ENCODE measurements around the gene NPDC1. TPM values are rescaled to one million over a fixed set of nuclear protein-coding genes. Genes with fewer than 3 reads are reported as not detected.
A peak's percentile ranks its signal among the peaks of the same experiment; 100 is the strongest.

The NPDC1 gene
- total RNA-seq, 1 experiment from 2014 or later = 89.8 TPM

- BruUV-seq (replicated peaks) = no TSS peak
- no peaks in the 10 kb centered on the region for H3K9me2 ChIP-seq (ENCODE audit: insufficient read depth)
- no peaks in the 10 kb centered on the region for H3K79me2 ChIP-seq (ENCODE audit: low read depth)
- H3K36me3 ChIP-seq (ENCODE audit: low read depth) = no peaks in the 10 kb centered on the region
- H3K27ac ChIP-seq = no peak within 1 kb of the TSS
- no peaks in the 10 kb centered on the region for H3K27me3 ChIP-seq (ENCODE audit: insufficient read depth, low read depth)
- no peaks in the 10 kb centered on the region for H4K20me1 ChIP-seq (ENCODE audit: insufficient read depth)
- DNase-seq = peak in 1 of 2 experiments; percentile 51
- CTCF ChIA-PET = interaction anchor here (0.6 to 1.3 kb wide), 3 partner anchors 49 to 237 kb away, joined by 4 to 9 read pairs (median 4); no protein-coding TSS in a partner anchor
- H3F3A ChIP-seq (ENCODE audit: insufficient read depth, low read depth) = 0 out of 2 replicates have a peak, but pooled peaks cover 4% of the 10 kb centered on the region
- H3K9me3 ChIP-seq (ENCODE audit: insufficient read depth, low read depth) = no peaks in the 10 kb centered on the region
- intact Hi-C loops (cut with micrococcal nuclease; ENCODE audit: unreplicated experiment) = loop anchor here (5.0 kb wide), 1 partner anchor 180 kb away; the partner anchor contains the start of gene PHPT1
- peak within 1 kb of the TSS; percentile 84 for H2AFZ ChIP-seq
- no peak for TF ChIP-seq CTCF (conservative IDR thresholded peaks at IDR 0.05)
- no peak for TF ChIP-seq EZH2 (IDR thresholded peaks at IDR 0.05; ENCODE audit: low read depth)
- peak within 1 kb of the TSS; percentile 97 for H3K4me2 ChIP-seq
- H3K4me3 ChIP-seq = peak within 1 kb of the TSS; percentile 57
- POLR2A ChIA-PET (ENCODE audit: unreplicated experiment) = no interaction called here
- H3K4me1 ChIP-seq (replicated peaks; ENCODE audit: insufficient read depth) = peaks cover 8% of the 10 kb centered on the region; the same call in 1 of the 2 replicates
These were observed 18.4 kb downstream of the NPDC1 start, which contains the start of gene ABCA2 for GRCh38 chr9:137027369-137028262. Gene ABCA2 (minus strand): TSS chr9:137028237. CDS start chr9:137028140, 97 bp downstream.

GRCh38 chr9:137026828-137027227 is 19.1 kb downstream of the NPDC1 start:
- ChIA-PET POLR2A (ENCODE audit: unreplicated experiment) (no interaction called here), CTCF (interaction anchor here (0.6 to 1.1 kb wide), 3 partner anchors 48 to 207 kb away, joined by 4 to 9 read pairs (median 5); no protein-coding TSS in a partner anchor)
- Histone ChIP-seq H3K36me3 (ENCODE audit: low read depth) (no peaks in the 10 kb centered on the region), H3K4me3 (peak overlapping the region; percentile 54; the same call in 1 of the 2 replicates), H3K4me2 (peak overlapping the region; percentile 81), H3F3A (ENCODE audit: insufficient read depth, low read depth) (0 out of 2 replicates have a peak, but pooled peaks cover 4% of the 10 kb centered on the region), H3K79me2 (ENCODE audit: low read depth) (no peaks in the 10 kb centered on the region), H3K27ac (no peak overlapping the region), H2AFZ (no peak overlapping the region), H3K9me2 (ENCODE audit: insufficient read depth) (no peaks in the 10 kb centered on the region), H3K9me3 (ENCODE audit: insufficient read depth, low read depth) (no peaks in the 10 kb centered on the region), H3K27me3 (ENCODE audit: insufficient read depth, low read depth) (no peaks in the 10 kb centered on the region), H4K20me1 (ENCODE audit: insufficient read depth) (no peaks in the 10 kb centered on the region), H3K4me1 (replicated peaks; ENCODE audit: insufficient read depth) (peaks cover 8% of the 10 kb centered on the region; the same call in 1 of the 2 replicates)
- no peak for DNase-seq
- TF ChIP-seq CTCF (conservative IDR thresholded peaks at IDR 0.05) = no peak
- no peak for TF ChIP-seq EZH2 (IDR thresholded peaks at IDR 0.05; ENCODE audit: low read depth)
- intact Hi-C loops (cut with micrococcal nuclease; ENCODE audit: unreplicated experiment) = loop anchor here (5.0 kb wide), 1 partner anchor 180 kb away; the partner anchor contains the start of gene PHPT1
- BruUV-seq (replicated peaks) = TSS peak; percentile 39

DNA sequence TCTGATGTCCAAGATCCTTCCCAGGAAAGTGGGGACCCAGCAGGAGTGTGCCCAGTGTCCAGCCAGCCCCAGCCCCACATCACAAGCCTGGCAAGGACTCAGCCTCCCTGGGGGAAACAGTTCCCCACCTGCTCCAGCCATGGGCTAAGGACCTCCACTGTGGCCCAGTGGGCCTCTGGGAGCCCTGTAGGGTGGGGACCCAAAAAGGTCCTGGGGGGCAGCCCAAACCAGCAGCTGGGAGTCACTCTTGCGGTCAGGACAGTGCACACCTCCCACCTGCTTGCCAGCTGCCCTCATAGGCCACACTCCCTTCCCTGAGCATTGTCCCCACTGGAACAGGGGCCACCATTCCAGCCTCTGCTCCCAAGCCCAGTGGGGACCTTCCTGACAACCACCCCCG is 19.6 kb downstream of the NPDC1 start:
- Histone ChIP-seq H3K27me3 (ENCODE audit: insufficient read depth, low read depth) (no peaks in the 10 kb centered on the region), H3K79me2 (ENCODE audit: low read depth) (no peaks in the 10 kb centered on the region), H3K9me3 (ENCODE audit: insufficient read depth, low read depth) (no peaks in the 10 kb centered on the region), H3K36me3 (ENCODE audit: low read depth) (no peaks in the 10 kb centered on the region), H3K9me2 (ENCODE audit: insufficient read depth) (no peaks in the 10 kb centered on the region), H3K4me1 (replicated peaks; ENCODE audit: insufficient read depth) (peaks cover 8% of the 10 kb centered on the region; the same call in 1 of the 2 replicates), H2AFZ (no peak overlapping the region), H3F3A (ENCODE audit: insufficient read depth, low read depth) (peaks cover 8% of the 10 kb centered on the region; the same call in 1 of the 2 replicates), H3K27ac (no peak overlapping the region), H3K4me3 (no peak overlapping the region), H3K4me2 (peak overlapping the region; percentile 81), H4K20me1 (ENCODE audit: insufficient read depth) (no peaks in the 10 kb centered on the region; the same call in 1 of the 2 replicates)
- no TSS peak for BruUV-seq (replicated peaks)
- CTCF ChIA-PET = interaction anchor here (0.6 to 1.1 kb wide), 5 partner anchors 9 to 570 kb away, joined by 3 to 15 read pairs (median 5); no protein-coding TSS in a partner anchor
- POLR2A ChIA-PET (ENCODE audit: unreplicated experiment) = no interaction called here
- no peak for TF ChIP-seq CTCF (conservative IDR thresholded peaks at IDR 0.05)
- TF ChIP-seq EZH2 (IDR thresholded peaks at IDR 0.05; ENCODE audit: low read depth) = no peak
- no peak for DNase-seq
- intact Hi-C loops (cut with micrococcal nuclease; ENCODE audit: unreplicated experiment) = loop anchor here (5.0 kb wide), 1 partner anchor 179 kb away; the partner anchor contains the start of gene PHPT1
